Bronchial epithelial cell (primary cell): Measurements from ENCODE around the gene MSI1. TPM values are rescaled to one million over a fixed set of nuclear protein-coding genes. Genes with fewer than 3 reads are reported as not detected.

Source experiments
- DNase-seq: peaks from one replicate; pipeline ENCODE4 v3.0.0-alpha.2; 2010; ENCODE audit warnings: low read depth
- FAIRE-seq: peaks from 2 replicates; lab custom pipeline; 2011; peaks lifted over from hg19 to GRCh38; lab: Jason Lieb, UNC
- H3K27me3 ChIP-seq: 2 replicates; pipeline ENCODE4 v1.5.1; 2011; ENCODE audit warnings: low read length; ENCODE audit not compliant: control insufficient read depth, insufficient read depth
- H3K36me3 ChIP-seq: 2 replicates; pipeline ENCODE4 v1.5.1; 2011; ENCODE audit warnings: low read length; ENCODE audit not compliant: control insufficient read depth, insufficient read depth
- H3K4me3 ChIP-seq: 2 replicates; pipeline ENCODE4 v1.5.1; 2011; ENCODE audit warnings: mild to moderate bottlenecking, low read depth, low read length, control low read depth
- CTCF ChIP-seq: IDR thresholded peaks from 2 replicates; pipeline ENCODE4 v1.5.1; 2011; ENCODE audit warnings: mild to moderate bottlenecking, moderate library complexity, low read length, control low read depth, inconsistent platforms; ENCODE audit not compliant: insufficient read depth, severe bottlenecking
- total RNA-seq: library from RNA; depleted of rRNA; stranded (reverse); fragments of >200 nt; gene quantifications from 2 replicates; pipeline ENCODE4 v1.2.1, GENCODE V29; 2014

Gene MSI1
- total RNA-seq, 1 donor from 2014 or later, result not detected

- no peak for TF ChIP-seq CTCF
- Histone ChIP-seq H3K36me3 (no peaks in the 10 kb centered on the region), H3K27me3 (peaks cover 1% of the 10 kb centered on the region), H3K4me3 (no peak overlapping the region)
- FAIRE-seq (no peak), DNase-seq (no peak)
Observed at GRCh38 chr12:120357104-120357503, 11.9 kb downstream of the MSI1 start.

GRCh38 chr12:120356567-120357030 is 12.4 kb downstream of the MSI1 start:
- peak; percentile 73 for FAIRE-seq
- peak; percentile 82 for DNase-seq
- Histone ChIP-seq H3K4me3 (no peak overlapping the region), H3K36me3 (no peaks in the 10 kb centered on the region), H3K27me3 (peaks cover 1% of the 10 kb centered on the region)
- peak; percentile 95 for TF ChIP-seq CTCF

GRCh38 chr12:120353556-120354317 is 15.2 kb downstream of the MSI1 start:
- TF ChIP-seq CTCF, result no peak
- no peak for DNase-seq
- H3K27me3 ChIP-seq, result no peaks in the 10 kb centered on the region
- no peak overlapping the region for H3K4me3 ChIP-seq
- FAIRE-seq, result no peak
- no peaks in the 10 kb centered on the region for H3K36me3 ChIP-seq

GRCh38 chr12:120353136-120353535 is 15.8 kb downstream of the MSI1 start:
- no peak for FAIRE-seq
- TF ChIP-seq CTCF, result no peak

GRCh38 chr12:120352117-120352516 is 16.8 kb downstream of the MSI1 start:
- Histone ChIP-seq H3K4me3 (no peak overlapping the region), H3K27me3 (no peaks in the 10 kb centered on the region), H3K36me3 (no peaks in the 10 kb centered on the region)
- FAIRE-seq (no peak), DNase-seq (peak; percentile 34)
- no peak for TF ChIP-seq CTCF

More at GRCh38 chr12:120353136-120353535, 15.8 kb downstream of the MSI1 start:
- Histone ChIP-seq H3K27me3 (no peaks in the 10 kb centered on the region), H3K4me3 (no peak overlapping the region), H3K36me3 (no peaks in the 10 kb centered on the region)
- no peak for DNase-seq
